Peyer's patch (tissue), 4 donors: Measurements from ENCODE around the gene NFAM1.

Experiments
- CTCF ChIP-seq, 6 experiments: fragments of 450-650 bp in 4 of 6; fragments of 200-600 bp in 2 of 6; sonication (generic) in 1 of 6; IDR thresholded peaks; one replicate each; pipeline ENCODE4 v1.5.1; 2017 to 2019; ENCODE audit warnings: antibody characterized with exemption in 6 of 6, mild to moderate bottlenecking in 3 of 6, moderate library complexity in 1 of 6
- POLR2A ChIP-seq, 2 donors: fragments of 450-650 bp; IDR thresholded peaks; one replicate each; pipeline ENCODE4 v1.5.1; 2017; ENCODE audit warnings: antibody characterized with exemption in 2 of 2, mild to moderate bottlenecking in 2 of 2, moderate library complexity in 2 of 2

DNA sequence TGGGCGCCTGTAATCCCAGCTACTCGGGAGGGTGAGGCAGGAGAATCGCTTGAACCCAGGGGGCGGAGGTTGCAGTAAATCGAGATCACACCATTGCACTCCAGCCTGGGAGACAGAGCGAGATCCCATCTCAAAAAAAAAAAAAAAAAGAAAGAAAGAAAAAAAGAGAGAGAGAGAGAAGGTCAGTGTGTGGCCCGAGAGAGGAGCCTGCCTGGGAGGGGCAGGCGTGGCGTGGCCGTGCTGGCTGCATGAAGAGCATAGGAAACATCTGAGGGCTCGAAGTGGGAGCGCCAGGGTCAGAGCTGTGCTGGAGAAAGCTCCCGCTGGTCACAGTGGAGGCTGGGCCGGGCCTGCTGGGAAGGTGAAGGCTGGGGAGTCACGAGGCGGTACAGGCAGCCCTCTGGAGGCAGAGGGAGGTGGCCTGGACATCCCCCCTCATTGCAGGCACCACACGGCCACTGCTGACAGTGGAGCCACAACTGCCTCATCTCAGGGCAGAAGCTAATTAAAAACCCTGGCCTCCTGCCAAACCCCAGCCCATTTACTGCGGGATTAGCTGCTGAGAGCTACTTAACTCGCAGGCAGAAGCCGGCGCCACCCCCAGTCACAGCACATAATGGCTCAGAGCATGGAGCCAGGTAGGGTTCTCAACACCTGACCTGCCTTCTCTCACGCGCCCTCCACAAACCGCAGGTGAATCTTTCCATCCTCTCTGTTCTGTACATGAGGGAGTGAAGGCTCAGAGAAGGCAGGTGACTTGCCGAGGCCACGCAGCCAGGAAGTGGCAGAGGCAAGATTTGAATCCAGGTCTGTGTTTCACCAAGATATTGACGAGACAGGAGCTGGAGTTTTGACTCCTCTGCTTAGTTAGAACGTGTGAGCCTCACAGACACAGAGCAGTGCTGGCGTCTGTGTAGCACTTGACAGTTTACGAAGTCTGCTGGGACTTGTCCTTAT, 32.6 kb downstream of the NFAM1 start:
- TF ChIP-seq CTCF (IDR thresholded peaks at IDR 0.05) (no peak), POLR2A (IDR thresholded peaks at IDR 0.05) (no peak)
